B cell (primary cell): ENCODE results near the gene MTHFSD. TPM values are rescaled to one million over a fixed set of nuclear protein-coding genes. Genes with fewer than 3 reads are reported as not detected.

Experiments
- ATAC-seq: fragments of 200-7000 bp; cut with Tn5 transposase; one replicate; pipeline ENCODE4 v1.10.0; 2021; ENCODE audit warnings: low read depth, mild to moderate bottlenecking, moderate number of reproducible peaks, moderate library complexity
- CTCF ChIA-PET: fragments of 350-600 bp; sonication (Branson Sonifier 250); formaldehyde crosslinking; loops from one replicate; lab custom pipeline; 2021; ENCODE audit warnings: antibody characterized with exemption, inconsistent platforms; lab: Charles Lee
- POLR2A ChIA-PET: fragments of 350-600 bp; sonication (Branson Sonifier 250); formaldehyde crosslinking; loops from one replicate; lab custom pipeline; 2021; ENCODE audit warnings: antibody characterized with exemption; lab: Charles Lee
- DNase-seq: peaks from one replicate; pipeline ENCODE4 v3.0.0; 2013
- H2AFZ ChIP-seq: 2 replicates; pipeline ENCODE4 v1.6.1; 2012; ENCODE audit warnings: mild to moderate bottlenecking, low read depth, low read length; ENCODE audit not compliant: insufficient read depth, poor library complexity, severe bottlenecking
- H3K27ac ChIP-seq, 2 donors: 1 replicate in 1 of 2; 2 replicates in 1 of 2; pipeline ENCODE4 v1.5.1; 2012 to 2013; ENCODE audit warnings: low read length in 2 of 2, mild to moderate bottlenecking in 2 of 2, moderate library complexity in 1 of 2
- H3K27me3 ChIP-seq, 4 experiments: fragments of 200-600 bp in 1 of 4; sonication (generic) in 1 of 4; replicated peaks in 1 of 4; 1 replicate in 2 of 4; 2 replicates in 2 of 4; pipeline versions ENCODE4 v1.6.1 to v1.7.0; 2013 to 2016; ENCODE audit warnings: low read length in 3 of 4, mild to moderate bottlenecking in 2 of 4, mixed read lengths in 1 of 4, moderate library complexity in 1 of 4; ENCODE audit not compliant: insufficient read depth in 4 of 4, control insufficient read depth in 3 of 4; ENCODE audit errors: control extremely low read depth in 1 of 4
- H3K36me3 ChIP-seq, 2 experiments: replicated peaks in 1 of 2; 1 replicate in 1 of 2; 2 replicates in 1 of 2; pipeline versions ENCODE4 v1.6.1 to v1.7.1; 2013; ENCODE audit warnings: low read length in 1 of 2; ENCODE audit not compliant: insufficient read depth in 2 of 2, control insufficient read depth in 1 of 2; ENCODE audit errors: control extremely low read depth in 1 of 2, extremely low read depth in 1 of 2
- H3K4me1 ChIP-seq, 2 donors: fragments of 200-600 bp in 1 of 2; sonication (generic) in 1 of 2; 1 replicate in 1 of 2; 2 replicates in 1 of 2; pipeline versions ENCODE4 v1.5.1 to v1.6.1; 2013 to 2017; ENCODE audit warnings: low read length in 2 of 2; ENCODE audit not compliant: control insufficient read depth in 2 of 2, insufficient read depth in 2 of 2
- H3K4me2 ChIP-seq: replicated peaks from 2 replicates; pipeline ENCODE3; 2012; ENCODE audit warnings: mild to moderate bottlenecking, low read depth, low read length; ENCODE audit not compliant: poor library complexity, severe bottlenecking
- H3K4me3 ChIP-seq, 5 experiments: fragments of 200-600 bp in 1 of 5; sonication (generic) in 1 of 5; 1 replicate in 3 of 5; 2 replicates in 2 of 5; pipeline versions ENCODE4 v1.5.1 to v1.7.0; 2011 to 2016; ENCODE audit warnings: low read length in 4 of 5, mild to moderate bottlenecking in 4 of 5, low read depth in 2 of 5, control low read depth in 1 of 5, moderate library complexity in 1 of 5; ENCODE audit not compliant: insufficient read depth in 1 of 5; ENCODE audit errors: control extremely low read depth in 1 of 5, extremely low read depth in 1 of 5
- H3K79me2 ChIP-seq: fragments of 200-600 bp; sonication (generic); one replicate; pipeline ENCODE4 v1.6.0; 2016; ENCODE audit warnings: low read length; ENCODE audit not compliant: control insufficient read depth, insufficient read depth
- H3K9ac ChIP-seq: fragments of 200-600 bp; sonication (generic); 2 replicates; pipeline ENCODE4 v1.6.1; 2017; ENCODE audit warnings: mild to moderate bottlenecking, low read length, moderate library complexity
- H3K9me3 ChIP-seq, 3 donors: one replicate each; pipeline versions ENCODE4 v1.6.1 to v1.7.1; 2013; ENCODE audit warnings: low read length in 2 of 3; ENCODE audit not compliant: control insufficient read depth in 2 of 3, insufficient read depth in 1 of 3; ENCODE audit errors: control extremely low read depth in 1 of 3
- H4K20me1 ChIP-seq: 2 replicates; pipeline ENCODE4 v1.6.0; 2012; ENCODE audit warnings: mild to moderate bottlenecking, low read length; ENCODE audit not compliant: insufficient read depth, control insufficient read depth, poor library complexity, severe bottlenecking
- H3K27ac Mint-ChIP-seq: one replicate; pipeline ENCODE4 v1.8.0; 2021; ENCODE audit warnings: mixed read lengths
- H3K27me3 Mint-ChIP-seq: one replicate; pipeline ENCODE4 v1.8.0; 2021; ENCODE audit warnings: mixed read lengths
- H3K4me1 Mint-ChIP-seq: one replicate; pipeline ENCODE4 v1.8.0; 2021; ENCODE audit warnings: mixed read lengths
- H3K4me3 Mint-ChIP-seq: one replicate; pipeline ENCODE4 v1.8.0; 2021; ENCODE audit warnings: mixed read lengths
- H3K9me3 Mint-ChIP-seq: one replicate; pipeline ENCODE4 v1.8.0; 2022; ENCODE audit warnings: mixed read lengths; ENCODE audit not compliant: insufficient read depth
- CTCF ChIP-seq: fragments of 200-600 bp; IDR thresholded peaks from one replicate; pipeline ENCODE4 v1.8.0; 2022; ENCODE audit warnings: antibody characterized with exemption, mild to moderate bottlenecking
- EZH2 ChIP-seq: IDR thresholded peaks from 2 replicates; pipeline ENCODE4 v1.6.1; 2012; ENCODE audit warnings: borderline replicate concordance, low read depth, mild to moderate bottlenecking, moderate library complexity, low read length; ENCODE audit not compliant: insufficient read depth, poor library complexity, severe bottlenecking
- WGBS: methylation state at CpG from one replicate; pipeline ENCODE4 v1.1.5; 2013; ENCODE audit warnings: missing lambda C conversion rate; ENCODE audit not compliant: insufficient coverage; 5-methylcytosine and 5-hydroxymethylcytosine counted together
- intact Hi-C: fragments of 100-400 bp; cut with micrococcal nuclease; formaldehyde crosslinking; loops from one replicate; pipeline ENCODE4 v1.10.0; 2022
- polyA plus RNA-seq: library from polyadenylated mRNA; depleted of rRNA; stranded (reverse); fragments of >200 nt; gene quantifications from 2 replicates; pipeline ENCODE4 v1.2.3, GENCODE V29; 2012
- total RNA-seq, 2 donors: library from RNA; stranded (reverse); fragments of 120-200 nt in 1 of 2; gene quantifications; 1 replicate in 1 of 2; 2 replicates in 1 of 2; pipeline versions ENCODE4 v1.2.3 to v1.2.4, GENCODE V29; 2013 to 2022

Gene MTHFSD
- total and polyA plus RNA-seq, 2 donors (not counting 1 experiment from before 2014, with no cell fraction given), result 21.5 to 42.0 TPM

DNA sequence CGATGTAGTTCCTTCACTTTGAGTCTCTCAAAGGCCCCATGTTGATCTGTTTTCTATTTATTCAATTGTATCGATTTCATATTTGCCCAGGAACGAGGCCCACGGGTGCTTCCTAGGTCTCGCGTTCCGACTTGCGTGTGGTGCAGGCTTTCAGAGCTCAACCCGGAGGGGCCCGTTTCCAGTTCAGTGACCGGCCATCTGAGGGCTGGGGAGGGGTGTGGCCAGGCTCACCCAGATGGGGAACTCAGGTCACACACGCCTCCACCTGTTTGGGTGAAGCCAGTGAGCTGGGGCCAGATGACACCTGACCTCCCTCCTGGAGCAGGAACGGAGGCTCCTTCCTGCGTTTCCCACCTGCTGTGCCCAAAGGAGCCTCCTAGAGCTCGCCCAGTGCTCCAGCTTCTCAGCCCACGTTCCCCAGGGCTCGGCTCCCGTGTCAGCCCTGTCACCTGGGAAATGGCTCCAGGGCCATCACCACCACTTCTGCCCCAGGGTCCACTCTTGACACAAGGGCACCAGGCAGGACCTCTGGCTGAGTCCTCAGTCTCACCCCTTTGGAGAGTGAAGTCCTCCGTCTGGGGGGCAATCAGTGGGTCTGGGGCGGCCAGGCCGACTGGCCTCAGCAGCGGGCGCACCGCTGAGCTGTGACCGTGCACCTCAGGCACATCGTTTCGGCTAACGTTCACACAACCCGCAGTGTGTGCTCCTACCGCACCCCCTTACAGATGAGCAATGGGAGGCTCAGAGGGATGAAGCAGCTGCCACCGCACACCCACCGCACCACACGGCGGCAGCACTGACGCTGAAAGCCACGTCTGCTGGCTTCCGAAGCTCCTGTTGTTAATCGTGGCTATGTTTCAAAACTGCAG, 26.7 kb downstream of the MTHFSD start:
- intact Hi-C loops, result no loop called here
- Mint-ChIP-seq H3K4me3 (no peak overlapping the region), H3K27ac (no peak overlapping the region), H3K4me1 (no peaks in the 10 kb centered on the region), H3K27me3 (no peaks in the 10 kb centered on the region), H3K9me3 (no peaks in the 10 kb centered on the region)
- WGBS, result 93% methylated on average over 37 of the region's 38 CpGs
- Histone ChIP-seq H3K9me3 (peaks cover 0 to 2% (median 0%) of the 10 kb centered on the region in 3 donors), H4K20me1 (no peaks in the 10 kb centered on the region), H3K27ac (no peak overlapping the region), H3K4me1 (no peaks in the 10 kb centered on the region), H3K36me3 (no peaks in the 10 kb centered on the region), H3K4me2 (no peak overlapping the region), H3K79me2 (no peaks in the 10 kb centered on the region), H2AFZ (no peak overlapping the region), H3K9ac (no peak overlapping the region), H3K4me3 (no peak overlapping the region), H3K27me3 (no peaks in the 10 kb centered on the region)
- POLR2A ChIA-PET, result no interaction called here
- TF ChIP-seq CTCF (no peak), EZH2 (no peak)
- DNase-seq (no peak), ATAC-seq (no peak)
- CTCF ChIA-PET, result interaction anchor here (1.1 kb wide), 1 partner anchor 11 kb away, joined by 7 read pairs; no protein-coding TSS in a partner anchor

DNA sequence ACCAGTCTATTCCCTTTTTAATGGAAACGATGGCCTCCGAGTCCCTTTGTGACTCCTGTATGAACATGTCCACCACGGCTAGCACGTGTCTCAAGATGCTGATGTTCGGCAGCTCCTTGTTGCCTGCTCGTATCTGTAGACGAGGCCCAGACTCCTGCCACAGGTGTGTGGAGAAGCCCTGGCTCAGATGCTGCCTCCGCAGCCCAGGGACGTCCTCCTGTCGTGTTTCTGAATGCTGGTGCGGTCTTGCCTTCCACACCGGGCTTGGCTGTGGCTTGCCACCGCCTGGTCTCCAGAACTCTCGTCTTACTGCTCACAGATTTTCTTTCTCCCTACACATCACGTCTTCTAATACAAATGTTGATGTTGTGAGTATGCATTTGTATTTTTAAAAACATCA, 27.7 kb downstream of the MTHFSD start:
- intact Hi-C loops, result no loop called here
- H3K9me3 Mint-ChIP-seq, result no peaks in the 10 kb centered on the region
- no peak overlapping the region for H3K4me2 ChIP-seq

More for the DNA sequence above, 27.7 kb downstream of the MTHFSD start:
- DNase-seq (no peak), ATAC-seq (no peak)
- H3K4me1 Mint-ChIP-seq, result no peaks in the 10 kb centered on the region
- TF ChIP-seq CTCF, result no peak
- TF ChIP-seq EZH2, result no peak
- Histone ChIP-seq H3K9me3 (peaks cover 0 to 2% (median 0%) of the 10 kb centered on the region in 3 donors), H3K27me3 (peaks cover 0 to 6% (median 0%) of the 10 kb centered on the region in 4 experiments), H2AFZ (no peak overlapping the region), H3K4me3 (no peak overlapping the region), H3K36me3 (no peaks in the 10 kb centered on the region), H3K27ac (no peak overlapping the region), H4K20me1 (no peaks in the 10 kb centered on the region), H3K4me1 (no peaks in the 10 kb centered on the region), H3K79me2 (no peaks in the 10 kb centered on the region), H3K9ac (no peak overlapping the region)
- ChIA-PET POLR2A (no interaction called here), CTCF (interaction anchor here (1.1 kb wide), 1 partner anchor 10 kb away, joined by 7 read pairs; no protein-coding TSS in a partner anchor)
- 95% methylated on average over 9 of the region's 15 CpGs for WGBS
- H3K27ac Mint-ChIP-seq, result no peak overlapping the region
- H3K27me3 Mint-ChIP-seq, result no peaks in the 10 kb centered on the region
- H3K4me3 Mint-ChIP-seq, result no peak overlapping the region
